ENCODE results near the gene GORAB. TPM values are rescaled to one million over a fixed set of nuclear protein-coding genes. Genes with fewer than 3 reads are reported as not detected.
A peak's percentile ranks its signal among the peaks of the same experiment; 100 is the strongest.

Gene GORAB
- total RNA-seq, 4 donors from 2014 or later: 3.3 to 11.8 (median 5.7) TPM

- no peaks in the 10 kb centered on the region for H3K9me3 ChIP-seq
- H3K27ac ChIP-seq: no peak overlapping the region
- no peak overlapping the region for H3K4me3 ChIP-seq
- TF ChIP-seq CTCF (IDR thresholded peaks at IDR 0.05): no peak
- TF ChIP-seq POLR2A (IDR thresholded peaks at IDR 0.05): no peak
- H3K27me3 ChIP-seq: no peaks in the 10 kb centered on the region
- no peak for DNase-seq
- 79 to 88% methylated on average over 3 of the region's 3 CpGs for WGBS, 2 donors
- H3K36me3 ChIP-seq: no peaks in the 10 kb centered on the region
- intact Hi-C loops (cut with DNase I): no loop called here
- H3K4me1 ChIP-seq: no peaks in the 10 kb centered on the region
Measured at GRCh38 chr1:170576980-170577379, 45.0 kb downstream of the GORAB start.

- intact Hi-C loops (cut with DNase I): no loop called here
- WGBS, 2 donors: 63 to 81% methylated on average over 1 of the region's 1 CpG
- Histone ChIP-seq H3K4me1 (peaks cover 0 to 7% (median 0%) of the 10 kb centered on the region in 3 donors), H3K27me3 (no peaks in the 10 kb centered on the region), H3K9me3 (no peaks in the 10 kb centered on the region), H3K27ac (no peak overlapping the region), H3K4me3 (no peak overlapping the region), H3K36me3 (no peaks in the 10 kb centered on the region)
- no peak for DNase-seq
- TF ChIP-seq POLR2A (IDR thresholded peaks at IDR 0.05): no peak
- no peak for TF ChIP-seq CTCF (IDR thresholded peaks at IDR 0.05)
Measured at GRCh38 chr1:170578359-170578758, 46.4 kb downstream of the GORAB start.

- intact Hi-C loops (cut with DNase I): no loop called here
- TF ChIP-seq CTCF (IDR thresholded peaks at IDR 0.05): no peak
- no peak for TF ChIP-seq POLR2A (IDR thresholded peaks at IDR 0.05)
- Histone ChIP-seq H3K9me3 (no peaks in the 10 kb centered on the region), H3K4me1 (peaks cover 0 to 9% (median 3%) of the 10 kb centered on the region in 3 donors), H3K27ac (no peak overlapping the region), H3K4me3 (no peak overlapping the region), H3K27me3 (no peaks in the 10 kb centered on the region), H3K36me3 (no peaks in the 10 kb centered on the region)
- no peak for DNase-seq
- whole genome bisulfite sequencing, 2 donors: 52 to 58% methylated on average over 2 of the region's 2 CpGs
Measured at GRCh38 chr1:170580636-170581440, 48.9 kb downstream of the GORAB start.

GRCh38 chr1:170583186-170583585, 51.2 kb downstream of the GORAB start:
- H3K4me1 ChIP-seq: peaks cover 4 to 31% (median 11%) of the 10 kb centered on the region in 3 donors
- no peaks in the 10 kb centered on the region for H3K36me3 ChIP-seq
- TF ChIP-seq POLR2A (IDR thresholded peaks at IDR 0.05): no peak
- TF ChIP-seq CTCF (IDR thresholded peaks at IDR 0.05): peak in 1 of 6 experiments; percentile 29
- WGBS, 2 donors: 60 to 76% methylated on average over 2 to 3 of the region's 3 CpGs
- H3K9me3 ChIP-seq: no peaks in the 10 kb centered on the region
- H3K27ac ChIP-seq: no peak overlapping the region
- peaks cover 0 to 3% (median 0%) of the 10 kb centered on the region in 4 donors for H3K27me3 ChIP-seq
- H3K4me3 ChIP-seq: no peak overlapping the region
- intact Hi-C loops (cut with DNase I): no loop called here
- no peak for DNase-seq

All from esophagus squamous epithelium (tissue), 5 donors.